HCT116 (cell line): ENCODE measurements around the gene CDC45. TPM values are rescaled to one million over a fixed set of nuclear protein-coding genes. Genes with fewer than 3 reads are reported as not detected.

Experiments
- ATAC-seq: fragments of 200-7000 bp; cut with Tn5 transposase; 2 replicates; pipeline ENCODE4 v1.9.1; 2020; ENCODE audit warnings: mild to moderate bottlenecking, moderate library complexity
- BruUV-seq: library from RNA; stranded (reverse); fragments of 400-500 nt; replicated peaks from 2 replicates; lab custom pipeline; 2021; lab: Mats Ljungman, UMichigan
- CTCF ChIA-PET: fragments of 300-600 bp; sonication (Branson Sonifier 250); formaldehyde crosslinking; loops from one replicate; lab custom pipeline; 2021; ENCODE audit warnings: antibody characterized with exemption; lab: Charles Lee
- POLR2A ChIA-PET: fragments of 300-600, 350-600 bp; sonication (Branson Sonifier 250); formaldehyde crosslinking; loops from one replicate; lab custom pipeline; 2021; ENCODE audit warnings: antibody characterized with exemption; lab: Charles Lee
- RAD21 ChIA-PET, 2 experiments: fragments of 300-600 bp; sonication (Branson Sonifier 250); formaldehyde crosslinking; loops; one replicate each; lab custom pipeline; 2023; ENCODE audit warnings: low total read pairs in 2 of 2; ENCODE audit not compliant: uncharacterized antibody in 2 of 2, unreplicated experiment in 2 of 2, low non-redundant PET in 1 of 2; lab: Charles Lee
- DNase-seq: peaks from one replicate; pipeline ENCODE4 v3.0.0-alpha.2; 2010; ENCODE audit warnings: low read depth, low spot score
- H2AFZ ChIP-seq: fragments of 200-600 bp; shearing (Covaris generic), sonication (generic); 2 replicates; pipeline ENCODE4 v1.6.1; 2017; ENCODE audit warnings: low read depth, mixed run types, mixed read lengths, antibody characterized with exemption, low read length; ENCODE audit not compliant: poor library complexity, severe bottlenecking
- H3K27ac ChIP-seq: 2 replicates; pipeline ENCODE4 v1.5.1; 2012; ENCODE audit warnings: low read depth, low read length
- H3K27me3 ChIP-seq: fragments of 200-600 bp; sonication (generic); 2 replicates; pipeline ENCODE4 v1.6.1; 2016; ENCODE audit warnings: mixed run types, low read length, mixed read lengths; ENCODE audit not compliant: insufficient read depth
- H3K36me3 ChIP-seq, 2 experiments: fragments of 200-500 bp in 1 of 2; fragments of 200-600 bp in 1 of 2; sonication (Bioruptor generic) in 1 of 2; sonication (generic) in 1 of 2; 2 replicates each; pipeline versions ENCODE4 v1.5.1 to v1.6.1; 2014 to 2016; ENCODE audit warnings: low read length in 2 of 2, inconsistent platforms in 1 of 2, mixed read lengths in 1 of 2, mixed run types in 1 of 2; ENCODE audit not compliant: insufficient read depth in 2 of 2, control insufficient read depth in 1 of 2
- H3K4me1 ChIP-seq, 2 experiments: fragments of 200-600 bp in 1 of 2; sonication (generic) in 1 of 2; 2 replicates each; pipeline versions ENCODE4 v1.5.1 to v1.6.1; 2012 to 2017; ENCODE audit warnings: low read length in 2 of 2, inconsistent platforms in 1 of 2, mild to moderate bottlenecking in 1 of 2, mixed read lengths in 1 of 2, mixed run types in 1 of 2, moderate library complexity in 1 of 2; ENCODE audit not compliant: insufficient read depth in 2 of 2, control insufficient read depth in 1 of 2
- H3K4me2 ChIP-seq: fragments of 200-600 bp; sonication (generic); 2 replicates; pipeline ENCODE4 v1.6.1; 2017; ENCODE audit warnings: mixed run types, low read length, mixed read lengths
- H3K4me3 ChIP-seq, 2 experiments: fragments of 200-600 bp in 1 of 2; sonication (generic) in 1 of 2; replicated peaks in 1 of 2; 2 replicates each; pipeline ENCODE4 v1.5.1; 2011 to 2016; ENCODE audit warnings: low read length in 2 of 2, control low read depth in 1 of 2, low read depth in 1 of 2, mild to moderate bottlenecking in 1 of 2, mixed read lengths in 1 of 2, mixed run types in 1 of 2
- H3K79me2 ChIP-seq: fragments of 200-600 bp; sonication (generic); 2 replicates; pipeline ENCODE4 v1.6.1; 2017; ENCODE audit warnings: mild to moderate bottlenecking, mixed run types, low read length, moderate library complexity, mixed read lengths; ENCODE audit not compliant: insufficient read depth
- H3K9ac ChIP-seq: fragments of 200-600 bp; sonication (generic); 2 replicates; pipeline ENCODE4 v1.6.1; 2016; ENCODE audit warnings: low read length, mixed read lengths
- H3K9me2 ChIP-seq: fragments of 200-600 bp; sonication (generic), shearing (Covaris generic); 2 replicates; pipeline ENCODE4 v1.6.1; 2017; ENCODE audit warnings: mixed run types, mild to moderate bottlenecking, moderate library complexity; ENCODE audit not compliant: insufficient read depth
- H3K9me3 ChIP-seq, 2 experiments: fragments of 200-500 bp in 1 of 2; fragments of 200-600 bp in 1 of 2; sonication (Bioruptor generic) in 1 of 2; sonication (generic) in 1 of 2; 2 replicates each; pipeline ENCODE4 v1.6.1; 2014 to 2017; ENCODE audit warnings: low read length in 2 of 2, mixed read lengths in 2 of 2, inconsistent platforms in 1 of 2, low read depth in 1 of 2, mild to moderate bottlenecking in 1 of 2, mixed run types in 1 of 2, moderate library complexity in 1 of 2; ENCODE audit not compliant: control insufficient read depth in 1 of 2, insufficient read depth in 1 of 2
- H4K20me1 ChIP-seq: fragments of 200-600 bp; sonication (generic), shearing (Covaris generic); 2 replicates; pipeline ENCODE4 v1.6.1; 2017; ENCODE audit warnings: mixed run types, mild to moderate bottlenecking, moderate library complexity; ENCODE audit not compliant: insufficient read depth
- CBX3 ChIP-seq: IDR thresholded peaks from 2 replicates; pipeline ENCODE4 v1.6.1; 2012; ENCODE audit warnings: low read depth
- CEBPB ChIP-seq: IDR thresholded peaks from 2 replicates; pipeline ENCODE4 v1.6.1; 2012; ENCODE audit warnings: low read depth
- ELF1 ChIP-seq: IDR thresholded peaks from 2 replicates; pipeline ENCODE4 v1.6.1; 2012; ENCODE audit warnings: low read depth, borderline replicate concordance
- FOSL1 ChIP-seq: IDR thresholded peaks from 2 replicates; pipeline ENCODE4 v1.6.1; 2012; ENCODE audit warnings: low read depth
- POLR2A ChIP-seq: IDR thresholded peaks from 2 replicates; pipeline ENCODE4 v1.7.0; 2011; ENCODE audit warnings: borderline replicate concordance; ENCODE audit not compliant: insufficient read depth, insufficient read length; ENCODE audit errors: extremely low read depth
- SIN3A ChIP-seq: IDR thresholded peaks from 2 replicates; pipeline ENCODE4 v1.6.1; 2012; ENCODE audit warnings: low read depth
- SP1 ChIP-seq: IDR thresholded peaks from 2 replicates; pipeline ENCODE4 v1.6.1; 2012; ENCODE audit warnings: low read depth
- YY1 ChIP-seq: IDR thresholded peaks from 2 replicates; pipeline ENCODE4 v1.6.1; 2011; ENCODE audit warnings: low read length, low read depth, moderate library complexity, mild to moderate bottlenecking; ENCODE audit not compliant: insufficient replicate concordance; ENCODE audit errors: extremely low read depth
- intact Hi-C: fragments of 100-400 bp; cut with micrococcal nuclease; formaldehyde crosslinking; loops from 2 replicates; pipeline ENCODE4 v1.10.0; 2022
- total RNA-seq: library from RNA; stranded (reverse); gene quantifications from one replicate; pipeline ENCODE4 v1.2.1, GENCODE V29; 2021; ENCODE audit not compliant: unreplicated experiment
- TF ChIP-seq, protein P1 (sequence below): IDR thresholded peaks from 2 replicates; pipeline ENCODE4 v1.6.1; 2011; ENCODE audit warnings: mild to moderate bottlenecking, low read length, moderate library complexity; ENCODE audit not compliant: insufficient replicate concordance; ENCODE audit errors: extremely low read depth
- TF ChIP-seq, protein P2 (sequence below): IDR thresholded peaks from 2 replicates; pipeline ENCODE4 v1.6.1; 2012

Gene CDC45
- total RNA-seq, 1 experiment from 2014 or later, result 43.4 TPM

- RAD21 ChIA-PET, result no interaction called here
- H3K9ac ChIP-seq, result no peak overlapping the region
- no peak for DNase-seq
- TF ChIP-seq FOSL1 (no peak), CBX3 (no peak), SIN3A (no peak), YY1 (no peak), ELF1 (no peak), CEBPB (no peak), POLR2A (no peak), SP1 (no peak)
- TF ChIP-seq, protein P1, sequence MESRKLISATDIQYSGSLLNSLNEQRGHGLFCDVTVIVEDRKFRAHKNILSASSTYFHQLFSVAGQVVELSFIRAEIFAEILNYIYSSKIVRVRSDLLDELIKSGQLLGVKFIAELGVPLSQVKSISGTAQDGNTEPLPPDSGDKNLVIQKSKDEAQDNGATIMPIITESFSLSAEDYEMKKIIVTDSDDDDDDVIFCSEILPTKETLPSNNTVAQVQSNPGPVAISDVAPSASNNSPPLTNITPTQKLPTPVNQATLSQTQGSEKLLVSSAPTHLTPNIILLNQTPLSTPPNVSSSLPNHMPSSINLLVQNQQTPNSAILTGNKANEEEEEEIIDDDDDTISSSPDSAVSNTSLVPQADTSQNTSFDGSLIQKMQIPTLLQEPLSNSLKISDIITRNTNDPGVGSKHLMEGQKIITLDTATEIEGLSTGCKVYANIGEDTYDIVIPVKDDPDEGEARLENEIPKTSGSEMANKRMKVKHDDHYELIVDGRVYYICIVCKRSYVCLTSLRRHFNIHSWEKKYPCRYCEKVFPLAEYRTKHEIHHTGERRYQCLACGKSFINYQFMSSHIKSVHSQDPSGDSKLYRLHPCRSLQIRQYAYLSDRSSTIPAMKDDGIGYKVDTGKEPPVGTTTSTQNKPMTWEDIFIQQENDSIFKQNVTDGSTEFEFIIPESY, result no peak
- TF ChIP-seq, protein P2, sequence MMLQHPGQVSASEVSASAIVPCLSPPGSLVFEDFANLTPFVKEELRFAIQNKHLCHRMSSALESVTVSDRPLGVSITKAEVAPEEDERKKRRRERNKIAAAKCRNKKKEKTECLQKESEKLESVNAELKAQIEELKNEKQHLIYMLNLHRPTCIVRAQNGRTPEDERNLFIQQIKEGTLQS, result no peak
- TF ChIP-seq, all 23 proteins: peak for 0
- H3K4me1 ChIP-seq, result no peaks in the 10 kb centered on the region
- H3K4me3 ChIP-seq, result no peak overlapping the region
- peaks cover 5 to 17% of the 10 kb centered on the region in 2 experiments; a peak in 3 of 4 replicates for H3K36me3 ChIP-seq
- H3K27me3 ChIP-seq, result no peaks in the 10 kb centered on the region
- intact Hi-C loops, result no loop called here
- H4K20me1 ChIP-seq, result no peaks in the 10 kb centered on the region
- H3K9me3 ChIP-seq, result no peaks in the 10 kb centered on the region
- H3K79me2 ChIP-seq, result no peaks in the 10 kb centered on the region
- POLR2A ChIA-PET, result no interaction called here
- no peak overlapping the region for H2AFZ ChIP-seq
- ATAC-seq, result no peak
- no peaks in the 10 kb centered on the region for H3K9me2 ChIP-seq
- CTCF ChIA-PET, result interaction anchor here (1.2 kb wide), 1 partner anchor 132 kb away, joined by 3 read pairs; no protein-coding TSS in a partner anchor
- no TSS peak for BruUV-seq
- no peak overlapping the region for H3K4me2 ChIP-seq
- H3K27ac ChIP-seq, result no peak overlapping the region
Measured at GRCh38 chr22:19498154-19498865, 18.6 kb downstream of the CDC45 start.
